K562 (cell line): Measurements from ENCODE around the gene SUMO3. TPM values are rescaled to one million over a fixed set of nuclear protein-coding genes. Genes with fewer than 3 reads are reported as not detected.

Experiments used
- ARID2 ChIP-seq: fragments of 450-650 bp; IDR thresholded peaks from 2 replicates; pipeline ENCODE4 v1.6.1; 2017; ENCODE audit warnings: antibody characterized with exemption, mild to moderate bottlenecking
- CC2D1A ChIP-seq: fragments of 450-650 bp; IDR thresholded peaks from 2 replicates; pipeline ENCODE4 v1.6.1; 2017; ENCODE audit warnings: mild to moderate bottlenecking
- DEAF1 ChIP-seq: fragments of 450-650 bp; formaldehyde crosslinking; IDR thresholded peaks from 2 replicates; pipeline ENCODE4 v1.4.0; 2020; ENCODE audit warnings: mild to moderate bottlenecking, moderate library complexity
- HEY1 ChIP-seq: fragments of 250-450 bp; sonication (Bioruptor Pico); IDR thresholded peaks from 2 replicates; pipeline ENCODE4 v1.5.0; 2020; ENCODE audit warnings: mild to moderate bottlenecking, moderate library complexity, borderline replicate concordance
- PML ChIP-seq: IDR thresholded peaks from 2 replicates; pipeline ENCODE4 v1.6.1; 2012; ENCODE audit warnings: low read length, inconsistent platforms
- ZC3H8 ChIP-seq: fragments of 450-650 bp; IDR thresholded peaks from 2 replicates; pipeline ENCODE4 v1.6.1; 2017
- ZNF224 ChIP-seq: sonication (generic); formaldehyde crosslinking; IDR thresholded peaks from 2 replicates; pipeline ENCODE4 v1.8.0; 2022; ENCODE audit warnings: mild to moderate bottlenecking, missing genetic modification reagents
- polyA plus RNA-seq, 8 experiments: library from polyadenylated mRNA; depleted of rRNA in 4 of 8; stranded (reverse) in 5 of 8; unstranded in 3 of 8; fragments of >200 nt; fragmentation: Nextera tagmentation in 2 of 8; fragmentation: Illumina TruSeq in 1 of 8; extraction: Ambion mirVana in 2 of 8; extraction: Trizol in 1 of 8; gene quantifications; 2 replicates each; pipeline versions ENCODE4 v1.2.1 to v1.2.3, GENCODE V29; 2011 to 2014; ENCODE audit warnings: inconsistent platforms in 1 of 8, missing spikeins in 1 of 8
- total RNA-seq, 7 experiments: library from RNA; depleted of rRNA in 6 of 7; stranded (reverse); fragments of >200 nt in 6 of 7; fragmentation: Illumina TruSeq in 2 of 7; extraction: Trizol in 2 of 7; gene quantifications; 2 replicates each; pipeline versions ENCODE4 v1.2.1 to v1.2.3, GENCODE V29; 2011 to 2021; ENCODE audit warnings: low replicate concordance in 1 of 7
- TF ChIP-seq, protein P1 (sequence below), 2 experiments: fragments of 450-650 bp; formaldehyde crosslinking in 1 of 2; IDR thresholded peaks; 2 replicates each; pipeline versions ENCODE4 v1.4.0 to v1.6.1; 2014 to 2020; ENCODE audit warnings: mild to moderate bottlenecking in 2 of 2, borderline replicate concordance in 1 of 2, low read depth in 1 of 2
- TF ChIP-seq, protein P2 (sequence below), 2 experiments: fragments of 450-650 bp; IDR thresholded peaks; 2 replicates each; pipeline ENCODE4 v1.6.1; 2016
- TF ChIP-seq, protein P3 (sequence below), 3 experiments: IDR thresholded peaks in 2 of 3; conservative IDR thresholded peaks in 1 of 3; 2 replicates each; pipeline ENCODE4 v1.5.1; 2011 to 2012; ENCODE audit warnings: low read length in 3 of 3, mild to moderate bottlenecking in 3 of 3, control low read depth in 2 of 3, improper control_type of control experiment in 1 of 3, inconsistent platforms in 1 of 3, low read depth in 1 of 3, mixed read lengths in 1 of 3, moderate library complexity in 1 of 3; ENCODE audit not compliant: insufficient read depth in 2 of 3

The SUMO3 gene
- total and polyA plus RNA-seq, 9 of the 15 experiments (the other 6 are each of a cell fraction or from before 2014, with no cell fraction given) = 13.9 to 143 (median 113) TPM

DNA sequence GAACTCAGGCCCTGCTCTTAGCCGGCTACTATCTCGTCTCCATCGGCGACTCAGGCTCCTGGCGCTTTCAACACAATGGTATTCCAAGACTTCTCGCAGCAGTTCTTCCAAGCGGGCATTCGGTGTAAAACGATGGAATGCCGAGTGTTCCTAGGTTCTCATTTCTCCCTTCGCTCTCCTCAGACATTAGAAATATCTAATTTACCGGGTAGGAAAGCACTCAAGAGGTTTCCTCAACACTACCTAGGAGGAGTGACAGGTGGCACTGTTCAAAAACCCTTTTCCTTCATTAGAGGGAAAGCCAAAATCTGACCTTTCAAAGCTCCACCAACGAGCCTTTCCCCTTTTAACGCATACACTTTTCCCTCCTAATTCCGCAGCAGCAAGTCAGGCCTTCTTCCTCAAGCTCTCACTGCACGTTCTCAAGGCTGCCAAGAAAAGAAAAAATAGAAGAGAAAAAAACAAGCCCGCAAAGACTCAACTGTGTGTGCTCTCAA is 16.8 kb downstream of the SUMO3 start (continued):
- TF ChIP-seq, protein P1, sequence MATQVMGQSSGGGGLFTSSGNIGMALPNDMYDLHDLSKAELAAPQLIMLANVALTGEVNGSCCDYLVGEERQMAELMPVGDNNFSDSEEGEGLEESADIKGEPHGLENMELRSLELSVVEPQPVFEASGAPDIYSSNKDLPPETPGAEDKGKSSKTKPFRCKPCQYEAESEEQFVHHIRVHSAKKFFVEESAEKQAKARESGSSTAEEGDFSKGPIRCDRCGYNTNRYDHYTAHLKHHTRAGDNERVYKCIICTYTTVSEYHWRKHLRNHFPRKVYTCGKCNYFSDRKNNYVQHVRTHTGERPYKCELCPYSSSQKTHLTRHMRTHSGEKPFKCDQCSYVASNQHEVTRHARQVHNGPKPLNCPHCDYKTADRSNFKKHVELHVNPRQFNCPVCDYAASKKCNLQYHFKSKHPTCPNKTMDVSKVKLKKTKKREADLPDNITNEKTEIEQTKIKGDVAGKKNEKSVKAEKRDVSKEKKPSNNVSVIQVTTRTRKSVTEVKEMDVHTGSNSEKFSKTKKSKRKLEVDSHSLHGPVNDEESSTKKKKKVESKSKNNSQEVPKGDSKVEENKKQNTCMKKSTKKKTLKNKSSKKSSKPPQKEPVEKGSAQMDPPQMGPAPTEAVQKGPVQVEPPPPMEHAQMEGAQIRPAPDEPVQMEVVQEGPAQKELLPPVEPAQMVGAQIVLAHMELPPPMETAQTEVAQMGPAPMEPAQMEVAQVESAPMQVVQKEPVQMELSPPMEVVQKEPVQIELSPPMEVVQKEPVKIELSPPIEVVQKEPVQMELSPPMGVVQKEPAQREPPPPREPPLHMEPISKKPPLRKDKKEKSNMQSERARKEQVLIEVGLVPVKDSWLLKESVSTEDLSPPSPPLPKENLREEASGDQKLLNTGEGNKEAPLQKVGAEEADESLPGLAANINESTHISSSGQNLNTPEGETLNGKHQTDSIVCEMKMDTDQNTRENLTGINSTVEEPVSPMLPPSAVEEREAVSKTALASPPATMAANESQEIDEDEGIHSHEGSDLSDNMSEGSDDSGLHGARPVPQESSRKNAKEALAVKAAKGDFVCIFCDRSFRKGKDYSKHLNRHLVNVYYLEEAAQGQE (IDR thresholded peaks at IDR 0.05; ENCODE audit: borderline replicate concordance) = peak; percentile 58; the same call in 1 of the 2 replicates
- TF ChIP-seq, protein P1 (CRISPR knock-in tag; IDR thresholded peaks at IDR 0.05; ENCODE audit: low read depth) = no peak
- TF ChIP-seq, protein P2, sequence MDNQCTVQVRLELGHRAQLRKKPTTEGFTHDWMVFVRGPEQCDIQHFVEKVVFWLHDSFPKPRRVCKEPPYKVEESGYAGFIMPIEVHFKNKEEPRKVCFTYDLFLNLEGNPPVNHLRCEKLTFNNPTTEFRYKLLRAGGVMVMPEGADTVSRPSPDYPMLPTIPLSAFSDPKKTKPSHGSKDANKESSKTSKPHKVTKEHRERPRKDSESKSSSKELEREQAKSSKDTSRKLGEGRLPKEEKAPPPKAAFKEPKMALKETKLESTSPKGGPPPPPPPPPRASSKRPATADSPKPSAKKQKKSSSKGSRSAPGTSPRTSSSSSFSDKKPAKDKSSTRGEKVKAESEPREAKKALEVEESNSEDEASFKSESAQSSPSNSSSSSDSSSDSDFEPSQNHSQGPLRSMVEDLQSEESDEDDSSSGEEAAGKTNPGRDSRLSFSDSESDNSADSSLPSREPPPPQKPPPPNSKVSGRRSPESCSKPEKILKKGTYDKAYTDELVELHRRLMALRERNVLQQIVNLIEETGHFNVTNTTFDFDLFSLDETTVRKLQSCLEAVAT (IDR thresholded peaks at IDR 0.05) = 0 out of 4 replicates have a peak, but pooled peaks of 1 of the 2 experiments have one; percentile 43
- TF ChIP-seq HEY1 = no peak
- TF ChIP-seq ARID2 = 0 out of 2 replicates have a peak, but pooled peaks have one; percentile 5
- no peak for TF ChIP-seq ZNF224
- 0 out of 2 replicates have a peak, but pooled peaks have one; percentile 21 for TF ChIP-seq DEAF1 (CRISPR knock-in tag)
- TF ChIP-seq ZC3H8 = no peak
- TF ChIP-seq, protein P3, sequence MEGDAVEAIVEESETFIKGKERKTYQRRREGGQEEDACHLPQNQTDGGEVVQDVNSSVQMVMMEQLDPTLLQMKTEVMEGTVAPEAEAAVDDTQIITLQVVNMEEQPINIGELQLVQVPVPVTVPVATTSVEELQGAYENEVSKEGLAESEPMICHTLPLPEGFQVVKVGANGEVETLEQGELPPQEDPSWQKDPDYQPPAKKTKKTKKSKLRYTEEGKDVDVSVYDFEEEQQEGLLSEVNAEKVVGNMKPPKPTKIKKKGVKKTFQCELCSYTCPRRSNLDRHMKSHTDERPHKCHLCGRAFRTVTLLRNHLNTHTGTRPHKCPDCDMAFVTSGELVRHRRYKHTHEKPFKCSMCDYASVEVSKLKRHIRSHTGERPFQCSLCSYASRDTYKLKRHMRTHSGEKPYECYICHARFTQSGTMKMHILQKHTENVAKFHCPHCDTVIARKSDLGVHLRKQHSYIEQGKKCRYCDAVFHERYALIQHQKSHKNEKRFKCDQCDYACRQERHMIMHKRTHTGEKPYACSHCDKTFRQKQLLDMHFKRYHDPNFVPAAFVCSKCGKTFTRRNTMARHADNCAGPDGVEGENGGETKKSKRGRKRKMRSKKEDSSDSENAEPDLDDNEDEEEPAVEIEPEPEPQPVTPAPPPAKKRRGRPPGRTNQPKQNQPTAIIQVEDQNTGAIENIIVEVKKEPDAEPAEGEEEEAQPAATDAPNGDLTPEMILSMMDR (IDR thresholded peaks at IDR 0.05 in 2 of 3, conservative IDR thresholded peaks at IDR 0.05 in 1 of 3; ENCODE audit: insufficient read depth in 2 of 3, low read depth in 1 of 3, low read length in 3 of 3) = peak; percentile 57 to 72 (median 67)
- no peak; the same call in 1 of the 2 replicates for TF ChIP-seq PML
- TF ChIP-seq CC2D1A = 0 out of 2 replicates have a peak, but pooled peaks have one; percentile 23
